SK-N-SH (cell line): ENCODE measurements around the gene NOXA1. TPM values are rescaled to one million over a fixed set of nuclear protein-coding genes. Genes with fewer than 3 reads are reported as not detected.

ENCODE experiments used
- CTCF ChIA-PET: fragments of 300-600, 350-600 bp; formaldehyde crosslinking; extraction: SDS; loops from one replicate; lab custom pipeline; 2021; lab: Yijun Ruan, JAX
- POLR2A ChIA-PET: fragments of 350-600 bp; sonication (Branson Sonifier 250); formaldehyde crosslinking; extraction: SDS; loops from one replicate; lab custom pipeline; 2020; ENCODE audit warnings: antibody characterized with exemption, inconsistent platforms; lab: Yijun Ruan, JAX
- DNase-seq: peaks from one replicate; pipeline ENCODE4 v3.0.0; 2012
- H2AFZ ChIP-seq: fragments of 200-600 bp; sonication (generic); 2 replicates; pipeline ENCODE4 v1.8.1; 2016; ENCODE audit warnings: antibody characterized with exemption, mild to moderate bottlenecking, low read depth
- H3F3A ChIP-seq: fragments of 200-600 bp; sonication (generic); replicated peaks from 2 replicates; pipeline ENCODE3; 2016; ENCODE audit warnings: antibody characterized with exemption, mild to moderate bottlenecking; ENCODE audit not compliant: insufficient read depth
- H3K27ac ChIP-seq, 2 experiments: fragments of 200-500 bp in 1 of 2; fragments of 200-600 bp in 1 of 2; sonication (Bioruptor generic) in 1 of 2; sonication (generic), shearing (Covaris generic) in 1 of 2; 2 replicates each; pipeline versions ENCODE4 v1.5.1 to v1.6.1; 2014 to 2016; ENCODE audit warnings: low read depth in 2 of 2, inconsistent platforms in 1 of 2, low read length in 1 of 2, mild to moderate bottlenecking in 1 of 2, mixed read lengths in 1 of 2
- H3K27me3 ChIP-seq: fragments of 200-600 bp; sonication (generic), shearing (Covaris generic); 2 replicates; pipeline ENCODE4 v1.6.1; 2016; ENCODE audit warnings: mixed run types; ENCODE audit not compliant: insufficient read depth
- H3K36me3 ChIP-seq, 2 experiments: fragments of 200-500 bp in 1 of 2; fragments of 200-600 bp in 1 of 2; sonication (Bioruptor generic) in 1 of 2; sonication (generic) in 1 of 2; replicated peaks in 1 of 2; 2 replicates each; pipeline versions ENCODE3 to v1.5.1; 2014 to 2016; ENCODE audit warnings: low read length in 1 of 2, mild to moderate bottlenecking in 1 of 2; ENCODE audit not compliant: insufficient read depth in 2 of 2, control insufficient read depth in 1 of 2
- H3K4me1 ChIP-seq, 2 experiments: fragments of 200-500 bp in 1 of 2; fragments of 200-600 bp in 1 of 2; sonication (Bioruptor generic) in 1 of 2; sonication (generic), shearing (Covaris generic) in 1 of 2; 2 replicates each; pipeline versions ENCODE4 v1.5.1 to v1.6.1; 2014 to 2016; ENCODE audit warnings: low read depth in 1 of 2, low read length in 1 of 2, mixed run types in 1 of 2; ENCODE audit not compliant: insufficient read depth in 2 of 2, control insufficient read depth in 1 of 2
- H3K4me2 ChIP-seq: fragments of 200-600 bp; sonication (generic), shearing (Covaris generic); 2 replicates; pipeline ENCODE4 v1.6.1; 2017; ENCODE audit warnings: mixed run types
- H3K4me3 ChIP-seq, 2 experiments: fragments of 200-500 bp in 1 of 2; fragments of 200-600 bp in 1 of 2; sonication (Bioruptor generic) in 1 of 2; sonication (generic), shearing (Covaris generic) in 1 of 2; 2 replicates each; pipeline versions ENCODE4 v1.5.1 to v1.8.1; 2014 to 2016; ENCODE audit warnings: low read depth in 2 of 2, inconsistent platforms in 1 of 2, low read length in 1 of 2, mild to moderate bottlenecking in 1 of 2, mixed read lengths in 1 of 2, moderate library complexity in 1 of 2
- H3K79me2 ChIP-seq: fragments of 200-600 bp; sonication (generic); 2 replicates; pipeline ENCODE4 v1.8.1; 2017; ENCODE audit warnings: mild to moderate bottlenecking; ENCODE audit not compliant: insufficient read depth
- H3K9ac ChIP-seq: fragments of 200-600 bp; sonication (generic); 2 replicates; pipeline ENCODE4 v1.6.1; 2017; ENCODE audit warnings: mixed run types
- H3K9me2 ChIP-seq: fragments of 200-600 bp; sonication (generic); 2 replicates; pipeline ENCODE4 v1.6.1; 2017; ENCODE audit warnings: mixed run types
- H3K9me3 ChIP-seq: fragments of 200-600 bp; sonication (generic); 2 replicates; pipeline ENCODE4 v1.6.1; 2017; ENCODE audit warnings: mixed run types, mild to moderate bottlenecking, moderate library complexity
- H4K20me1 ChIP-seq: fragments of 200-600 bp; sonication (generic); 2 replicates; pipeline ENCODE4 v1.6.1; 2017; ENCODE audit warnings: mild to moderate bottlenecking, mixed run types; ENCODE audit not compliant: insufficient read depth
- CHD2 ChIP-seq: fragments of 150-350 bp; IDR thresholded peaks from 2 replicates; pipeline ENCODE4 v1.6.1; 2018; ENCODE audit warnings: low read length; ENCODE audit not compliant: partially characterized antibody
- FOXM1 ChIP-seq: IDR thresholded peaks from 2 replicates; pipeline ENCODE4 v1.4.0; 2012; ENCODE audit warnings: low read depth, mild to moderate bottlenecking
- JUND ChIP-seq: IDR thresholded peaks from 2 replicates; pipeline ENCODE4 v1.4.0; 2012
- MXI1 ChIP-seq: IDR thresholded peaks from 2 replicates; pipeline ENCODE4 v1.6.1; 2012; ENCODE audit warnings: mild to moderate bottlenecking, low read depth, low read length, improper control_type of control experiment
- NRF1 ChIP-seq: IDR thresholded peaks from 2 replicates; pipeline ENCODE4 v1.6.1; 2012; ENCODE audit warnings: low read depth, mild to moderate bottlenecking, low read length
- POLR2AphosphoS5 ChIP-seq: IDR thresholded peaks from 2 replicates; pipeline ENCODE4 v1.6.1; 2012; ENCODE audit warnings: low read depth, low read length
- RCOR1 ChIP-seq: fragments of 150-350 bp; IDR thresholded peaks from 2 replicates; pipeline ENCODE4 v1.6.1; 2017; ENCODE audit warnings: antibody characterized with exemption, low read length
- RFX5 ChIP-seq: IDR thresholded peaks from 2 replicates; pipeline ENCODE4 v1.6.1; 2012; ENCODE audit warnings: mild to moderate bottlenecking, improper control_type of control experiment, low read length
- TAF1 ChIP-seq: IDR thresholded peaks from 2 replicates; pipeline ENCODE4 v1.6.1; 2012; ENCODE audit warnings: low read depth, mild to moderate bottlenecking, low read length, moderate library complexity, borderline replicate concordance
- YY1 ChIP-seq: IDR thresholded peaks from 2 replicates; pipeline ENCODE4 v1.4.0; 2012; ENCODE audit warnings: low read depth, mild to moderate bottlenecking
- WGBS: methylation state at CpG from one replicate; pipeline ENCODE4 v1.1.6; 2017; ENCODE audit warnings: low lambda C conversion rate; 5-methylcytosine and 5-hydroxymethylcytosine counted together
- polyA plus RNA-seq, 3 experiments: library from polyadenylated mRNA; depleted of rRNA; stranded (reverse); fragments of >200 nt; gene quantifications; 2 replicates each; pipeline ENCODE4 v1.2.3, GENCODE V29; 2012
- TF ChIP-seq, protein P1 (sequence below): IDR thresholded peaks from 2 replicates; pipeline ENCODE4 v1.6.1; 2012; ENCODE audit warnings: mild to moderate bottlenecking, low read depth, low read length, moderate library complexity
- TF ChIP-seq, protein P2 (sequence below): IDR thresholded peaks from 2 replicates; pipeline ENCODE4; 2012
- TF ChIP-seq, protein P3 (sequence below): fragments of 150-350 bp; IDR thresholded peaks from 2 replicates; pipeline ENCODE4 v1.6.1; 2016; ENCODE audit warnings: mild to moderate bottlenecking, low read depth, low read length
- TF ChIP-seq, protein P4 (sequence below): fragments of 200-600 bp; sonication (generic); IDR thresholded peaks from 2 replicates; pipeline ENCODE4 v1.6.1; 2017; ENCODE audit warnings: antibody characterized with exemption, mild to moderate bottlenecking, moderate library complexity
- TF ChIP-seq, protein P5 (sequence below): IDR thresholded peaks from 2 replicates; pipeline ENCODE4 v1.4.0; 2012; ENCODE audit warnings: low read depth
- TF ChIP-seq, protein P6 (sequence below): IDR thresholded peaks from 2 replicates; pipeline ENCODE4 v1.4.0; 2012; ENCODE audit warnings: low read depth, borderline replicate concordance

NOXA1 gene
- polyA plus RNA-seq, 1 of the 3 experiments (the other 2 are of a cell fraction), result 0.39 TPM

DNA sequence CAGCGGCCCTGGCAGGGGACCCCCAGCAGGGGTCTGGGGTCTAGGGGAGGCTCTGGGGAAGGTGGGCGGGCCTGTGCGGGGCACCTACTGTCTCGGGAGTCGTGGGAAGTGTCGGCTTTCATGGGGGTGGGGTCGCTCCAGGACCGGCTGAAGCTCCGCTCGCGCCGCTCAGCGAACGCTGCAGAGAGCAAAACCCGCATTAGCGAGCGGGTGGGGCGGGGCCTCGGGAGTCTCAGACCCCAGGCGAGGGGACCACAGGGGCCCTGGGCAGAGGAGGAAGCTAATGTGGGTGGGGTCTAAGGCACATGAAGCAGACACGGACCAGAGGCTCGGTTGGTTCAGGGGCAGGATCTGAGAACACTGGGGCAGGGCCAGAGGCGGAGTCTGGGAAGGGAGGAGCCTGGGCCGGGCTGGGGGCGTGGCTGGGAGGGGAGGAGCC lies 30.5 kb downstream of the NOXA1 start:
- 78% methylated on average over 23 of the region's 25 CpGs for whole genome bisulfite sequencing
- CTCF ChIA-PET, result interaction anchor here (0.7 to 5.7 kb wide), 2 partner anchors 9 to 34 kb away, joined by 3 to 53 read pairs; partner anchors contain the start of gene ENTPD8
- peak; percentile 93 for DNase-seq
- POLR2A ChIA-PET, result interaction anchor here (1.3 kb wide), 1 partner anchor 31 kb away, joined by 3 read pairs; the partner anchor contains the start of genes EXD3 and NOXA1
- H3K4me2 ChIP-seq, result no peak overlapping the region
- peaks cover 16% of the 10 kb centered on the region for H4K20me1 ChIP-seq
- no peaks in the 10 kb centered on the region for H3F3A ChIP-seq
- no peak for TF ChIP-seq POLR2AphosphoS5
- TF ChIP-seq, protein P1, sequence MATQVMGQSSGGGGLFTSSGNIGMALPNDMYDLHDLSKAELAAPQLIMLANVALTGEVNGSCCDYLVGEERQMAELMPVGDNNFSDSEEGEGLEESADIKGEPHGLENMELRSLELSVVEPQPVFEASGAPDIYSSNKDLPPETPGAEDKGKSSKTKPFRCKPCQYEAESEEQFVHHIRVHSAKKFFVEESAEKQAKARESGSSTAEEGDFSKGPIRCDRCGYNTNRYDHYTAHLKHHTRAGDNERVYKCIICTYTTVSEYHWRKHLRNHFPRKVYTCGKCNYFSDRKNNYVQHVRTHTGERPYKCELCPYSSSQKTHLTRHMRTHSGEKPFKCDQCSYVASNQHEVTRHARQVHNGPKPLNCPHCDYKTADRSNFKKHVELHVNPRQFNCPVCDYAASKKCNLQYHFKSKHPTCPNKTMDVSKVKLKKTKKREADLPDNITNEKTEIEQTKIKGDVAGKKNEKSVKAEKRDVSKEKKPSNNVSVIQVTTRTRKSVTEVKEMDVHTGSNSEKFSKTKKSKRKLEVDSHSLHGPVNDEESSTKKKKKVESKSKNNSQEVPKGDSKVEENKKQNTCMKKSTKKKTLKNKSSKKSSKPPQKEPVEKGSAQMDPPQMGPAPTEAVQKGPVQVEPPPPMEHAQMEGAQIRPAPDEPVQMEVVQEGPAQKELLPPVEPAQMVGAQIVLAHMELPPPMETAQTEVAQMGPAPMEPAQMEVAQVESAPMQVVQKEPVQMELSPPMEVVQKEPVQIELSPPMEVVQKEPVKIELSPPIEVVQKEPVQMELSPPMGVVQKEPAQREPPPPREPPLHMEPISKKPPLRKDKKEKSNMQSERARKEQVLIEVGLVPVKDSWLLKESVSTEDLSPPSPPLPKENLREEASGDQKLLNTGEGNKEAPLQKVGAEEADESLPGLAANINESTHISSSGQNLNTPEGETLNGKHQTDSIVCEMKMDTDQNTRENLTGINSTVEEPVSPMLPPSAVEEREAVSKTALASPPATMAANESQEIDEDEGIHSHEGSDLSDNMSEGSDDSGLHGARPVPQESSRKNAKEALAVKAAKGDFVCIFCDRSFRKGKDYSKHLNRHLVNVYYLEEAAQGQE, result no peak
- TF ChIP-seq RCOR1, result no peak
- H3K27ac ChIP-seq, result no peak overlapping the region; a peak in 1 of 4 replicates
- H3K79me2 ChIP-seq, result peaks cover 10% of the 10 kb centered on the region; the same call in 1 of the 2 replicates
- H3K36me3 ChIP-seq, result peaks cover 3 to 45% of the 10 kb centered on the region in 2 experiments
- no peak overlapping the region for H3K9ac ChIP-seq
- H2AFZ ChIP-seq, result no peak overlapping the region
- H3K9me3 ChIP-seq, result no peaks in the 10 kb centered on the region
- no peaks in the 10 kb centered on the region for H3K27me3 ChIP-seq
- no peak overlapping the region for H3K4me3 ChIP-seq
- H3K9me2 ChIP-seq, result no peaks in the 10 kb centered on the region
- H3K4me1 ChIP-seq, result peaks cover 14 to 46% of the 10 kb centered on the region in 2 experiments

DNA sequence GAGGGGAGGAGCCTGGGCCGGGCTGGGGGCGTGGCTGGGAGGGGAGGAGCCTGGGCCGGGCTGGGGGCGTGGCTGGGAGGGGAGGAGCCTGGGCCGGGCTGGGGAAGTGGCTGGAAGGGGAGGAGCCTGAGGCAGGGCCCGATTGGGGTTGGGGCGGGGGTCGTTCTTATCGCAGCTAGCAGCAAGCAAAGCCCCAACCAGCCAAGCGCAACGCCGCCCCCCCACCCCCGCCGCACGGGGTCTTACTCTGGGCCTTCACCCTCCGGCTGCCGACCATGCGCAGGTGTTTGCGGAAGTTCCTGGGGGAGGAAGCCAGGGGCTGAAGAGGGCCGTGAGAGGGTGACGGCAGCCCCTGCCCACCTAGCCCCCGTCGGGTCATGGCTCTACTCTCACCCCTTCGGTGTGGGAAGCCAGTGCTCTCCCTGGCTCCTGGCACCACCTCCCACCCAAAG lies 31.0 kb downstream of the NOXA1 start:
- H3K27ac ChIP-seq, result peak overlapping the region in 1 of 2 experiments; percentile 83; a peak in 2 of 4 replicates
- POLR2A ChIA-PET, result no interaction called here
- no peak overlapping the region for H2AFZ ChIP-seq
- peaks cover 3 to 40% of the 10 kb centered on the region in 2 experiments for H3K36me3 ChIP-seq
- peaks cover 14 to 46% of the 10 kb centered on the region in 2 experiments for H3K4me1 ChIP-seq
- H3K27me3 ChIP-seq, result no peaks in the 10 kb centered on the region
- no peaks in the 10 kb centered on the region for H3K9me2 ChIP-seq
- H4K20me1 ChIP-seq, result peaks cover 16% of the 10 kb centered on the region
- TF ChIP-seq, protein P2, sequence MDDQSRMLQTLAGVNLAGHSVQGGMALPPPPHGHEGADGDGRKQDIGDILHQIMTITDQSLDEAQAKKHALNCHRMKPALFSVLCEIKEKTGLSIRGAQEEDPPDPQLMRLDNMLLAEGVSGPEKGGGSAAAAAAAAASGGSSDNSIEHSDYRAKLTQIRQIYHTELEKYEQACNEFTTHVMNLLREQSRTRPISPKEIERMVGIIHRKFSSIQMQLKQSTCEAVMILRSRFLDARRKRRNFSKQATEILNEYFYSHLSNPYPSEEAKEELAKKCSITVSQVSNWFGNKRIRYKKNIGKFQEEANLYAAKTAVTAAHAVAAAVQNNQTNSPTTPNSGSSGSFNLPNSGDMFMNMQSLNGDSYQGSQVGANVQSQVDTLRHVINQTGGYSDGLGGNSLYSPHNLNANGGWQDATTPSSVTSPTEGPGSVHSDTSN, result no peak
- TF ChIP-seq, protein P3, sequence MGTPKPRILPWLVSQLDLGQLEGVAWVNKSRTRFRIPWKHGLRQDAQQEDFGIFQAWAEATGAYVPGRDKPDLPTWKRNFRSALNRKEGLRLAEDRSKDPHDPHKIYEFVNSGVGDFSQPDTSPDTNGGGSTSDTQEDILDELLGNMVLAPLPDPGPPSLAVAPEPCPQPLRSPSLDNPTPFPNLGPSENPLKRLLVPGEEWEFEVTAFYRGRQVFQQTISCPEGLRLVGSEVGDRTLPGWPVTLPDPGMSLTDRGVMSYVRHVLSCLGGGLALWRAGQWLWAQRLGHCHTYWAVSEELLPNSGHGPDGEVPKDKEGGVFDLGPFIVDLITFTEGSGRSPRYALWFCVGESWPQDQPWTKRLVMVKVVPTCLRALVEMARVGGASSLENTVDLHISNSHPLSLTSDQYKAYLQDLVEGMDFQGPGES, result no peak
- TF ChIP-seq FOXM1 (no peak), CHD2 (no peak), MXI1 (no peak), NRF1 (no peak), RFX5 (no peak), RCOR1 (no peak), YY1 (no peak), TAF1 (no peak), JUND (no peak)
- TF ChIP-seq, protein P4, sequence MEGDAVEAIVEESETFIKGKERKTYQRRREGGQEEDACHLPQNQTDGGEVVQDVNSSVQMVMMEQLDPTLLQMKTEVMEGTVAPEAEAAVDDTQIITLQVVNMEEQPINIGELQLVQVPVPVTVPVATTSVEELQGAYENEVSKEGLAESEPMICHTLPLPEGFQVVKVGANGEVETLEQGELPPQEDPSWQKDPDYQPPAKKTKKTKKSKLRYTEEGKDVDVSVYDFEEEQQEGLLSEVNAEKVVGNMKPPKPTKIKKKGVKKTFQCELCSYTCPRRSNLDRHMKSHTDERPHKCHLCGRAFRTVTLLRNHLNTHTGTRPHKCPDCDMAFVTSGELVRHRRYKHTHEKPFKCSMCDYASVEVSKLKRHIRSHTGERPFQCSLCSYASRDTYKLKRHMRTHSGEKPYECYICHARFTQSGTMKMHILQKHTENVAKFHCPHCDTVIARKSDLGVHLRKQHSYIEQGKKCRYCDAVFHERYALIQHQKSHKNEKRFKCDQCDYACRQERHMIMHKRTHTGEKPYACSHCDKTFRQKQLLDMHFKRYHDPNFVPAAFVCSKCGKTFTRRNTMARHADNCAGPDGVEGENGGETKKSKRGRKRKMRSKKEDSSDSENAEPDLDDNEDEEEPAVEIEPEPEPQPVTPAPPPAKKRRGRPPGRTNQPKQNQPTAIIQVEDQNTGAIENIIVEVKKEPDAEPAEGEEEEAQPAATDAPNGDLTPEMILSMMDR, result no peak
- TF ChIP-seq, protein P5, sequence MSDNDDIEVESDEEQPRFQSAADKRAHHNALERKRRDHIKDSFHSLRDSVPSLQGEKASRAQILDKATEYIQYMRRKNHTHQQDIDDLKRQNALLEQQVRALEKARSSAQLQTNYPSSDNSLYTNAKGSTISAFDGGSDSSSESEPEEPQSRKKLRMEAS, result no peak
- TF ChIP-seq, protein P6, sequence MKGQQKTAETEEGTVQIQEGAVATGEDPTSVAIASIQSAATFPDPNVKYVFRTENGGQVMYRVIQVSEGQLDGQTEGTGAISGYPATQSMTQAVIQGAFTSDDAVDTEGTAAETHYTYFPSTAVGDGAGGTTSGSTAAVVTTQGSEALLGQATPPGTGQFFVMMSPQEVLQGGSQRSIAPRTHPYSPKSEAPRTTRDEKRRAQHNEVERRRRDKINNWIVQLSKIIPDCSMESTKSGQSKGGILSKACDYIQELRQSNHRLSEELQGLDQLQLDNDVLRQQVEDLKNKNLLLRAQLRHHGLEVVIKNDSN, result no peak
- TF ChIP-seq, all 33 proteins: peak for 0
- Histone ChIP-seq H3K79me2 (peaks cover 10% of the 10 kb centered on the region; the same call in 1 of the 2 replicates), H3K9me3 (no peaks in the 10 kb centered on the region), H3K4me3 (no peak overlapping the region), H3K9ac (no peak overlapping the region), H3F3A (no peaks in the 10 kb centered on the region), H3K4me2 (no peak overlapping the region)
- CTCF ChIA-PET, result interaction anchor here (0.7 to 5.7 kb wide), 2 partner anchors 10 to 33 kb away, joined by 3 to 53 read pairs; partner anchors contain the start of gene ENTPD8
- WGBS, result 73% methylated on average over 9 of the region's 24 CpGs
- peak; percentile 79 for DNase-seq
